Ovary (tissue), 9 donors: ENCODE results near the gene SIDT1. TPM values are rescaled to one million over a fixed set of nuclear protein-coding genes. Genes with fewer than 3 reads are reported as not detected.

Experiments used
- DNase-seq, 5 donors: peaks; one replicate each; pipeline ENCODE4 v3.0.0-alpha.2; 2019 to 2020
- H3K27ac ChIP-seq, 2 donors: fragments of 200-600 bp; one replicate each; pipeline versions ENCODE4 v1.5.1 to v1.8.0; 2019 to 2022
- H3K27me3 ChIP-seq: fragments of 200-600 bp; one replicate; pipeline ENCODE4 v1.8.0; 2022
- H3K36me3 ChIP-seq: fragments of 200-600 bp; sonication (generic); one replicate; pipeline ENCODE4 v1.5.1; 2019
- H3K4me1 ChIP-seq: one replicate; pipeline ENCODE4 v1.8.1; 2013; ENCODE audit warnings: mild to moderate bottlenecking, moderate library complexity; ENCODE audit not compliant: insufficient read depth
- H3K4me3 ChIP-seq: fragments of 200-600 bp; sonication (generic); one replicate; pipeline ENCODE4 v1.5.1; 2017
- H3K9me3 ChIP-seq, 2 donors: fragments of 200-600 bp in 1 of 2; sonication (generic) in 1 of 2; one replicate each; pipeline versions ENCODE4 v1.5.1 to v1.8.1; 2013 to 2019; ENCODE audit warnings: mild to moderate bottlenecking in 1 of 2, moderate library complexity in 1 of 2
- EP300 ChIP-seq: sonication (generic); formaldehyde crosslinking; IDR thresholded peaks from one replicate; pipeline ENCODE4 v1.6.1; 2017; ENCODE audit warnings: antibody characterized with exemption
- POLR2A ChIP-seq: fragments of 450-650 bp; IDR thresholded peaks from one replicate; pipeline ENCODE4 v1.6.1; 2017; ENCODE audit warnings: antibody characterized with exemption, mild to moderate bottlenecking, moderate library complexity
- WGBS, 3 donors: extraction: QIAGEN DNeasy Blood & Tissue Kit in 1 of 3; methylation state at CpG; one replicate each; pipeline versions ENCODE4 v1.1.5 to v1.1.7; 2013 to 2017; 5-methylcytosine and 5-hydroxymethylcytosine counted together
- intact Hi-C, 4 donors: fragments of 100-400 bp; cut with DNase I; formaldehyde crosslinking; loops; one replicate each; pipeline versions ENCODE4 v1.11.0 to v1.15.1; 2022 to 2023
- polyA plus RNA-seq, 2 donors: library from polyadenylated mRNA; stranded (reverse); fragments of 200-250 nt in 1 of 2; fragments of 350-450 nt in 1 of 2; fragmentation: Illumina TruSeq in 1 of 2; extraction: RNeasy Lipid Tissue Mini Kit (QIAGEN cat#74804) in 1 of 2; gene quantifications; one replicate each; pipeline ENCODE4 v1.2.3, GENCODE V29; 2013 to 2014
- total RNA-seq, 7 donors: library from RNA; depleted of rRNA in 2 of 7; stranded (reverse); fragments of >200 nt in 2 of 7; fragmentation: NEBNext Ultra II Directional in 3 of 7; extraction: Animal tissue kit (Norgen Biotek cat#: 25700) in 3 of 7; gene quantifications; one replicate each; pipeline versions ENCODE4 v1.1.0 to v1.2.4, GENCODE V29; 2016 to 2023
- TF ChIP-seq, protein P1 (sequence below), 3 donors: fragments of 450-650 bp in 2 of 3; fragments of 200-600 bp in 1 of 3; IDR thresholded peaks; one replicate each; pipeline versions ENCODE4 v1.5.1 to v1.8.0; 2016 to 2022; ENCODE audit warnings: antibody characterized with exemption in 3 of 3, mild to moderate bottlenecking in 1 of 3
- donor health status: DM: no; HTN: no; CAD: no; lungs with moderate emphysema.
- donor health status: DM: no; HTN: no; CAD: no.
- donor health status: Bipolar disorder and iron deficiency.
- donor health status: DM: yes; HTN: yes; CAD: no.
- donor health status: DM: no; HTN: no; CAD: no.
- donor health status: DM: yes; HTN: yes; CAD: no.

The SIDT1 gene
- total and polyA plus RNA-seq, 9 donors: 0.34 to 12.3 (median 1.1) TPM

- WGBS, 3 donors: 86 to 93% (median 91%) methylated on average over 1 of the region's 1 CpG
- Histone ChIP-seq H3K9me3 (no peaks in the 10 kb centered on the region), H3K27me3 (no peaks in the 10 kb centered on the region), H3K4me1 (no peaks in the 10 kb centered on the region), H3K4me3 (no peak overlapping the region), H3K27ac (no peak overlapping the region), H3K36me3 (no peaks in the 10 kb centered on the region)
- DNase-seq: no peak
- intact Hi-C loops: no loop called here
- TF ChIP-seq, protein P1, sequence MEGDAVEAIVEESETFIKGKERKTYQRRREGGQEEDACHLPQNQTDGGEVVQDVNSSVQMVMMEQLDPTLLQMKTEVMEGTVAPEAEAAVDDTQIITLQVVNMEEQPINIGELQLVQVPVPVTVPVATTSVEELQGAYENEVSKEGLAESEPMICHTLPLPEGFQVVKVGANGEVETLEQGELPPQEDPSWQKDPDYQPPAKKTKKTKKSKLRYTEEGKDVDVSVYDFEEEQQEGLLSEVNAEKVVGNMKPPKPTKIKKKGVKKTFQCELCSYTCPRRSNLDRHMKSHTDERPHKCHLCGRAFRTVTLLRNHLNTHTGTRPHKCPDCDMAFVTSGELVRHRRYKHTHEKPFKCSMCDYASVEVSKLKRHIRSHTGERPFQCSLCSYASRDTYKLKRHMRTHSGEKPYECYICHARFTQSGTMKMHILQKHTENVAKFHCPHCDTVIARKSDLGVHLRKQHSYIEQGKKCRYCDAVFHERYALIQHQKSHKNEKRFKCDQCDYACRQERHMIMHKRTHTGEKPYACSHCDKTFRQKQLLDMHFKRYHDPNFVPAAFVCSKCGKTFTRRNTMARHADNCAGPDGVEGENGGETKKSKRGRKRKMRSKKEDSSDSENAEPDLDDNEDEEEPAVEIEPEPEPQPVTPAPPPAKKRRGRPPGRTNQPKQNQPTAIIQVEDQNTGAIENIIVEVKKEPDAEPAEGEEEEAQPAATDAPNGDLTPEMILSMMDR (IDR thresholded peaks at IDR 0.05): no peak
- TF ChIP-seq EP300: no peak
- TF ChIP-seq POLR2A: no peak
Observed at GRCh38 chr3:113555138-113555537, 22.8 kb downstream of the SIDT1 start.

- H3K27ac ChIP-seq: no peak overlapping the region
- DNase-seq: no peak
- no peaks in the 10 kb centered on the region for H3K9me3 ChIP-seq
- intact Hi-C loops: no loop called here
- TF ChIP-seq, protein P1 (IDR thresholded peaks at IDR 0.05): no peak
- TF ChIP-seq POLR2A: no peak
- TF ChIP-seq EP300: no peak
- H3K4me1 ChIP-seq: no peaks in the 10 kb centered on the region
- no peaks in the 10 kb centered on the region for H3K27me3 ChIP-seq
- WGBS, 3 donors: 71 to 75% (median 73%) methylated on average over 6 of the region's 6 CpGs
- no peaks in the 10 kb centered on the region for H3K36me3 ChIP-seq
- no peak overlapping the region for H3K4me3 ChIP-seq
Observed at GRCh38 chr3:113556316-113556945, 24.1 kb downstream of the SIDT1 start.

GRCh38 chr3:113556946-113557335 is 24.6 kb downstream of the SIDT1 start:
- H3K4me3 ChIP-seq: no peak overlapping the region
- no peaks in the 10 kb centered on the region for H3K9me3 ChIP-seq
- no peaks in the 10 kb centered on the region for H3K36me3 ChIP-seq
- 96 to 99% (median 98%) methylated on average over 7 of the region's 7 CpGs for WGBS, 3 donors
- no peak for DNase-seq
- H3K27me3 ChIP-seq: no peaks in the 10 kb centered on the region
- no peak overlapping the region for H3K27ac ChIP-seq
- intact Hi-C loops: no loop called here
- H3K4me1 ChIP-seq: no peaks in the 10 kb centered on the region
- TF ChIP-seq POLR2A (no peak), EP300 (no peak)
- TF ChIP-seq, protein P1 (IDR thresholded peaks at IDR 0.05): no peak

GRCh38 chr3:113557374-113557773 is 25.0 kb downstream of the SIDT1 start:
- Histone ChIP-seq H3K4me1 (no peaks in the 10 kb centered on the region), H3K27ac (no peak overlapping the region)
- intact Hi-C loops: no loop called here

More at GRCh38 chr3:113557374-113557773, 25.0 kb downstream of the SIDT1 start:
- TF ChIP-seq, protein P1 (IDR thresholded peaks at IDR 0.05): no peak
- TF ChIP-seq POLR2A (no peak), EP300 (no peak)
- no peak overlapping the region for H3K4me3 ChIP-seq
- H3K36me3 ChIP-seq: no peaks in the 10 kb centered on the region
- no peaks in the 10 kb centered on the region for H3K27me3 ChIP-seq
- no peaks in the 10 kb centered on the region for H3K9me3 ChIP-seq
- no peak for DNase-seq
